HG03565 (cell line): ENCODE measurements around the gene SCAF11.

Experiments
- ATAC-seq: cut with Tn5 transposase; IDR thresholded peaks from one replicate; pipeline ENCODE4 v1.9.1; 2021; ENCODE audit warnings: mild to moderate bottlenecking, moderate library complexity; ENCODE audit not compliant: unreplicated experiment

Gene SCAF11

DNA sequence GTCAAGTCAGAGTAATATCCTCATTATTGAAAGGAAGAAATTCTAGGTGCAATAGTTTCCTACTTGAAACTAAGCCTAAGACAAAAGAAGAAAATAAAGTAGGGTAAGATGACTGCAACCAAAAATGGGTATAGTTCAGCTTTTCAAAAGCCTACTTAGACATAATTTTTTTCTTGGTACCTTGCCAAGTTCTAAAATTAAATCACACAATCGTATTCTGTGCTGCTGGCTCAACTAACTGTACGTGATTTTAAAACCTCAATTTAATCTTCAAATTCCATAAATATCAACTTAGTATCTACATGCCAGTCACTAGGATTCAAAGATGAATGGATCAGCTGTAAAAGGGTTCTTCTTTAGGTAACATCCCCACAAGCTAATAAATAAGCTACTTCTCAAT is 56.9 kb downstream of the SCAF11 start:
- no peak for ATAC-seq

- ATAC-seq: no peak
These were observed 60.0 kb downstream of the SCAF11 start for GRCh38 chr12:45930369-45930768.

DNA sequence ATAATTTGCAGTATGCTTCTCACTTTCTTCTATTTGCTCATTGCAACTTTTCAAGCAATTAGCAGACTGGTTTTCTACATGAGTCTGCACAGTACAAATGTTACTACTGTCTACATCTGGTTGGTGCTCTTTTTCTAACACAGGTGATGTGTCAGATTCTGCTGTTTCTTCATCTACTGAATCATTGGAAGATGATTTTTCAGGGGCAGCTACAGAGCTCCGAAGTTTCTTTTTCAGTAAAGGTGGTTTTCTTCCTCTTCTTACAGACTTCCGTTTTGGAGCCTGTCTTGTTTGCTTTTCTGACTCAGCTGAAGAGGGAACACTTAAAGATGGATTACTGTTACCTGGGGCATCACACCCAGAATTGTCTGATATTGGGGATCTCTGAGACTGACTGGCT is 62.1 kb downstream of the SCAF11 start:
- ATAC-seq: no peak

- ATAC-seq: no peak
These were observed 71.6 kb downstream of the SCAF11 start for GRCh38 chr12:45918818-45919217.

- ATAC-seq: no peak
These were observed 75.0 kb downstream of the SCAF11 start for GRCh38 chr12:45915405-45915804.

- ATAC-seq: no peak
These were observed 76.3 kb downstream of the SCAF11 start for GRCh38 chr12:45914090-45914489.

DNA sequence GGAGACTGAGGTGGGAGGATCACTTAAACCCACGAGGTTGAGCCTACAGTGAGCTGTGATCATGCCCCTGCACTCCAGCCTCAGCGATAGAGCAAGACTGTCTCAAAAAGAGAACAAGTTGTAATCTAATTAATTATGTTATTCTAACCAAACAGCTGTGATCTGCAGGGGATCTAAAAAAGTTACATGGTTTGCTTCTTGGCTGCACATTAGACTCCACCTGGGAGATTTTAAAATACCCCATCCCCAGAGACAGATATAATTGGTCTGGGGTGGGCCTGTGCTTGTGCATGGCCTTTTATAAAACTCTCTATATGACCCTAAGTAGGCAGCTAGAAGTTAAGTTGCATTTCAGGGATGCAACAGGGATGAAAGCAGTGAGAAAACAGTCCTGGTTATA is 76.7 kb downstream of the SCAF11 start:
- ATAC-seq: no peak

DNA sequence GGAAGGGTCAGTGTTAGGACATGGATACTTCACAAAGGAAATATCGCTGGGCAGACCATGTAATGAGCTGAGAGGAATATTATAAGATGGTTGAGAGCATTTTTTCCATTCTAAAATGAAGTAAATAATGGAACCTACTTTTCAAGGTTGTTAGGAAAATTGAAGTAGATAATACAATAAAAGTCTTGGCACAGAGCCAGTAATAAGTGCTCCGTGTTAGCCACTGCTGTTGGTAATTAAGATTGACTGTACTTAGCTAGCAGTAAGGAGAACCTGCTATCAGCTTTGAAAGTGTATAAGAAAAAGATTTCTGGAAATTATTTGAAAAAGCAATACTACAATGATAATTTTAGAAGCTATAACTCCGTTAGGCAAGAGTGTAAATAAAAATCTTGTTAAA is 77.6 kb downstream of the SCAF11 start:
- no peak for ATAC-seq

GRCh38 chr12:45909041-45909713 is 81.2 kb downstream of the SCAF11 start:
- no peak for ATAC-seq

- ATAC-seq: peak; percentile 76
These were observed 82.4 kb downstream of the SCAF11 start for GRCh38 chr12:45907955-45908354.

DNA sequence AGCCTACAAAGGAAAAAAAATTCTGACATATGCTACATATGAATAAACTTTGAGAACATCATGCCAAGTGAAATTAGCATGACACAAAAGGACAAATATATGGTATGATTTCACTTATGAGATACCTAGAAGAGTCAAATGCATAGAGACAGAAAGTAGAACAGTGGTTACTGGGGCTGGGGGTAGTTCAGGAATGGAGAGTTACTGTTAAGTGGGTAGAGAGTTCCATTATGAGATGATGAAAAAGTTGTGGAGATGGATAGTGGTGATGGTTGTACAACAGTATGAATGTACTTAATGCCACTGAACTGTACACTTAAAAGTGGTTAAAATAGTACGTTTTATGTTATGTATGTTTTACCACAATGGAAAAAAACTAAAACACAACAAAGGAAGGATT is 92.3 kb downstream of the SCAF11 start:
- ATAC-seq: no peak

DNA sequence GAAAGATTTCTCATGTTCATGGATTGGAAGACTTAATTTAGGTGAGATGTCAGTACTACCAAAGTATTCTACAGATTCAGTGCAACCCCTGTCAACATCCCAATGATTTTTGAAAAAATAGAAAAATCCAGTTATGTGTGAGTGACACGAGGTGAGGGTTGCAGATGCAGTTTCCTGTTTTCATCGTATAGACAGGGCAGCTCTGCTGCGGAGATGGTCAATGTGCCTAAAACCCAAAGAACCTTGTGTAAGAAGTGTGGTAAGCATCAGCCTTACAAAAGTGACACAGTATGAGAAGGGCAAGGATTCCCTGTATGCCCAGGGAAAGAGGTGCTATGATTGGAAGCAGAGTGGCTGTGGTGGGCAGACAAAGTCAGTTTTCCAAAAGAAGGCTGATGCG is 94.4 kb downstream of the SCAF11 start:
- ATAC-seq: no peak

DNA sequence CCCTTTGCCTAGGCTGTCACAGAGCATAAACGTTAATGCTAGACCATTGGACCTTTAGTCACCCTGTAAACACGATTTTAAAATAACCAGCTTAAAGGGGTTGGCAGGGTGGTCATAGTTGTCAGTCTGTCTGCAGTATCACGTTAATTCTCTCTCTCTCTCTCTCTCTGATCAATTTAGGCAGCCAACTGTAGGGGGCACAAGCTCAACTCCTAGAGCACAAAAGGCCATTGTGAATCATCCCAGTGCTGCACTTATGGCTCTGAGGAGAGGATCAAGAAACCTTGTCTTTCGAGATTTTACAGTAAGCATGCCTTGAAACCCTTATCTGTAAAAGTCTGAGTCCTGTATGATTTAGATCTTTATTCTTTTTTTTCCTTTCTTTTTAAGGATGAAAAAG is 97.1 kb downstream of the SCAF11 start:
- ATAC-seq: no peak

DNA sequence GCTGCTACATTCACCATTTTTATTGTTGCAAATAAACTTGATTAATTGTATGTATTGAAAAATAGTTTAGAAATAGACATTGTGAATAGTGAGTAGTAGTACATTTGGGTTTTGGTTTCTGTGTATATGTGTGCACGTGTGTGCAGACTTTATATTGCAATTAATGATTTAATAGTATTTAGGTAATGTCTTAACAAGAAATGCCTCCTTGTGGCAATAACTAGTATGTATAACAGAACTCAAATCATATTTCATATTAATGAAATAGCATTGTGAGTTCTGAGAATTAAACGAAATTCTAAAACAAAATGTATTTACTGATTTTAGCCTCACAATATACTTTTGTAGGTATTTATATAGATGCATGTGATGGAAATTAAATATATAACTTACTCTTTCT is 100.1 kb downstream of the SCAF11 start:
- ATAC-seq: no peak

DNA sequence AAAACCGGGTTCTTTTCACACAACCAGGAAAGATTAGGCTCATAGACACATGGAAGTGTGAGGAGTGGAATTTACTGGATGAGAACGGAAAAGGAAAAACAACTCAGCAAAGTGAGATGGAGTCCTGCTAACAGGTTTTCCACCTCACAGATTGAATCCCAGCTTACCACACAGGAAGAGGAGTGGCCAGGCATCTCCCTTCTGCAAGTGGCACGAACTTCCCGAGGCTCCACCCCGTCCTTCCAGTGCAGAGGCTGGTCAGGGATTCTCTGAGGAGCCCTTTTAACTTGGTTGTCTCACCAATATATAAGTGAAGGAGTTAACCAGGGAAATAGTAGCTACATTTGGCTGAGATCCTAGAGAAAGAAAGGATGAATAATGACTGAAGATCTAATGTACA is 102.8 kb downstream of the SCAF11 start:
- no peak for ATAC-seq

GRCh38 chr12:45886685-45887084 is 103.7 kb downstream of the SCAF11 start:
- ATAC-seq: no peak

DNA sequence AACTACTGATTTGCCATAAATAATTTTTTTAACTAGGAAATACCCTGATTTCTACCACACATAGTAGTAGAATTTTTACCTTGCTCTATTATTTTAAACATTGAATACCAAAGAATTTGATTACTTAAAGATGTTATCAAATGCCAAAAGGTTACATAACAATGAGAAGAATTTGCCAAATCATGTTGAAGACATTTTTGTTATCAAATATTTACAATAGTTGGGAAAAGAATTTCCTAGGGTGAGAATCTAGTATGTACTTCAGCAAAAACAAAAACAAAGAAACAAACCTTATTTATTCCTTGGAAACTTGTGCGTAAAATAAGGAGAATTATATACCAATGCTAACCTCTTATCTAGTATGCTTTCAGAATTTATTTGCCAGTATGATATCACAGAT is 107.2 kb downstream of the SCAF11 start:
- ATAC-seq: no peak

DNA sequence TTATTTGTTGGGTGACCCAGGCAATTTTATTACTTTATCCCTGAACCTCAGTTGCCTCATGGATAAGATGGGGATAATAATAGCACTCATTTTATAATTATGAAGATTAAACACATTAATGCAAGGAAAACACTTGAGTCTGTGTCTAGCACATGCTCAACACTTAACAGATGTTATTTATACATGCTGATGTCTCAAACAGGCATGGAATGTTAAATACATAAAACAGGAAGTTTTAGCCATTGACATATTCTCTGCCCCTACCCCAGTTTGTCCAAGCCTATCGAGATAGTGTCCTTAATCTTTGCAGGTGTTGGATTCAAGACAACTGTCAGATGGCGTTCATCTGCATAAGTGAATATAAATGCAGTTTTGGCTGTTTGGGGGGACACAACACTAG is 109.8 kb downstream of the SCAF11 start:
- no peak for ATAC-seq

DNA sequence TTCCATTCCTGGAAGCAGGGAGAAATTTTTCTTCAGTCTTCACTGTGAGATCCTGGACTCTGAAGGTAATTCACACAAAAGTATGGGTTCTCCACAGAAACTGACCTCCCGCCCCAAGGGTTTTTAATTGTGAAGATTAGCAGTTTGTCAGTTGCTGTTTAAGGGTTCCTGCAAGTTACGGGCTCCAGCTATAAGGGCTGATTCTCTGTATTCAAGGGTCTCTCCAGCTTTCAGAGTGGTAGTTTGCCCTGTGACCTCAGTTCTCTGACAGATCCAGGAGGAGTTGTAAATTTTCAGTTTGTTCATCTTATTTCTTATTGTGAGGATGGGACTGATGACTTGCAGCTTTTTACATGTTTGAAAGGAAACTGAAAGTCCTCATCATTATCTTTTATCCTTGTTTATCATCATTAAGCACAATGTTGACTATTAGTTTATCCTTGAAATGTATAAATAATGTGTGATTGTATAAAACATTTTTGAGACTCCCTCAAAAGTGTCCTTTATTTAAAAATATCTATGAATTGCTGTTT is 110.9 kb downstream of the SCAF11 start:
- no peak for ATAC-seq

- no peak for ATAC-seq
These were observed 111.6 kb downstream of the SCAF11 start for GRCh38 chr12:45878630-45879255.

DNA sequence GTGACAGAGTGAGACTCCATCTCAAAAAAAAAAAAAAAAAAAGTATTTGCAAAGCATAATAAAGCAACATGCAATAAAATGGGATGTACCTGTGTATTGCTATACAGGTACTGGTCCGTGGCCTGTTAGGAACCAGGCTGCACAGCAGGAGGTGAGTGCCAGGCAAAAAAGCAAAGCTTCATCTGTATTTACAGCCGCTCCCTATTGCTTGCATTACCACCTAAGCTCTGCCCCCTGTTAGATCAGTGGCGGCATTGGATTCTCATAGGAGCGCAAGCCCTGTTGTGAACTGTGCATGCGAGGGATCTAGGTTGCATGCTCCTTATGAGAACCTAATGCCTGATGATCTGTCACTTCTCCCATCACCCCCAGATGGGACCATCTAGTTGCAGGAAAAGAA is 113.3 kb downstream of the SCAF11 start:
- ATAC-seq: no peak

- ATAC-seq: no peak
These were observed 117.9 kb downstream of the SCAF11 start for GRCh38 chr12:45872446-45872845.
